Measurements from ENCODE around the gene PPP1CA. TPM values are rescaled to one million over a fixed set of nuclear protein-coding genes. Genes with fewer than 3 reads are reported as not detected.
"Not testable (repeated sequence)": the region's sequence is repeated elsewhere in the genome, so short reads cannot be mapped to it uniquely, and the experiment has no call there.

The PPP1CA gene
- total RNA-seq, 1 donor from 2014 or later = 134 TPM

GRCh38 chr11:67431346-67432249 lies 29.9 kb upstream of the PPP1CA start:
- DNase-seq (no peak), ATAC-seq (no peak)
- intact Hi-C loops (cut with DNase I) = no loop called here
- H3K36me3 ChIP-seq = peaks cover 52% of the 10 kb centered on the region
- no peaks in the 10 kb centered on the region for H3K9me3 ChIP-seq
- H3K27ac ChIP-seq = no peak overlapping the region
- TF ChIP-seq, protein P1, sequence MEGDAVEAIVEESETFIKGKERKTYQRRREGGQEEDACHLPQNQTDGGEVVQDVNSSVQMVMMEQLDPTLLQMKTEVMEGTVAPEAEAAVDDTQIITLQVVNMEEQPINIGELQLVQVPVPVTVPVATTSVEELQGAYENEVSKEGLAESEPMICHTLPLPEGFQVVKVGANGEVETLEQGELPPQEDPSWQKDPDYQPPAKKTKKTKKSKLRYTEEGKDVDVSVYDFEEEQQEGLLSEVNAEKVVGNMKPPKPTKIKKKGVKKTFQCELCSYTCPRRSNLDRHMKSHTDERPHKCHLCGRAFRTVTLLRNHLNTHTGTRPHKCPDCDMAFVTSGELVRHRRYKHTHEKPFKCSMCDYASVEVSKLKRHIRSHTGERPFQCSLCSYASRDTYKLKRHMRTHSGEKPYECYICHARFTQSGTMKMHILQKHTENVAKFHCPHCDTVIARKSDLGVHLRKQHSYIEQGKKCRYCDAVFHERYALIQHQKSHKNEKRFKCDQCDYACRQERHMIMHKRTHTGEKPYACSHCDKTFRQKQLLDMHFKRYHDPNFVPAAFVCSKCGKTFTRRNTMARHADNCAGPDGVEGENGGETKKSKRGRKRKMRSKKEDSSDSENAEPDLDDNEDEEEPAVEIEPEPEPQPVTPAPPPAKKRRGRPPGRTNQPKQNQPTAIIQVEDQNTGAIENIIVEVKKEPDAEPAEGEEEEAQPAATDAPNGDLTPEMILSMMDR (IDR thresholded peaks at IDR 0.05) = no peak
- H3K27me3 ChIP-seq = no peaks in the 10 kb centered on the region
- H3K4me3 ChIP-seq = no peak overlapping the region
- peaks cover 17% of the 10 kb centered on the region for H3K4me1 ChIP-seq

DNA sequence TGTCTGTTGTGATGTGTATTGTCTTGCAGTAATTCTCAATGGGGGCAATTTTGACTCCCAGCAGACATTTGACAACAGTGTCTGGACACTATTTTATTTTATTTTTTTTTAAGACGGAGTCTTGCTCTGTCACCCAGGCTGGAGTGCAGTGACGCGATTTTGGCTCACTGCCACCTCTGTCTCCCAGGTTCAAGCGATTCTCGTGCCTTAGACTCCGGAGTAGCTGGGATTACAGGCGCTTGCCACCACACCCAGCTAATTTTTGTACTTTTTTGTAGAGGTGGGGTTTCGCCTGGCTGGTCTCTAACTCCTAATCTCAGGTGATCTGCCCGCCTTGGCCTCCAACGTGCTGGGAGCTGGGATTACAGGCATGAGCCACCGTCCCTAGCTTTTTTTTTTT lies 28.1 kb upstream of the PPP1CA start:
- no peak for ATAC-seq
- peaks cover 17% of the 10 kb centered on the region for H3K4me1 ChIP-seq
- DNase-seq = no peak
- H3K27me3 ChIP-seq = no peaks in the 10 kb centered on the region
- no peak overlapping the region for H3K4me3 ChIP-seq
- intact Hi-C loops (cut with DNase I) = no loop called here
- TF ChIP-seq, protein P1 (IDR thresholded peaks at IDR 0.05) = no peak
- no peaks in the 10 kb centered on the region for H3K9me3 ChIP-seq
- no peak overlapping the region for H3K27ac ChIP-seq
- peaks cover 42% of the 10 kb centered on the region for H3K36me3 ChIP-seq

GRCh38 chr11:67429038-67429668 lies 27.5 kb upstream of the PPP1CA start:
- Histone ChIP-seq H3K4me3 (peak overlapping the region; percentile 88), H3K9me3 (no peaks in the 10 kb centered on the region), H3K27ac (peak overlapping the region; percentile 92), H3K36me3 (peaks cover 36% of the 10 kb centered on the region), H3K27me3 (no peaks in the 10 kb centered on the region), H3K4me1 (peaks cover 17% of the 10 kb centered on the region)
- intact Hi-C loops (cut with DNase I) = no loop called here
- TF ChIP-seq, protein P1 (IDR thresholded peaks at IDR 0.05) = no peak
- no peak for DNase-seq
- no peak for ATAC-seq

GRCh38 chr11:67428052-67429001 lies 26.7 kb upstream of the PPP1CA start, which contains the start of gene RPS6KB2:
TSS of gene RPS6KB2 (plus strand) at chr11:67428494. CDS start at chr11:67428546, 52 bp downstream.
- TF ChIP-seq, protein P1 (IDR thresholded peaks at IDR 0.05) = no peak
- Histone ChIP-seq H3K4me3 (peak within 1 kb of the TSS; percentile 88), H3K9me3 (no peaks in the 10 kb centered on the region), H3K27me3 (no peaks in the 10 kb centered on the region), H3K27ac (peak within 1 kb of the TSS; percentile 92), H3K36me3 (peaks cover 28% of the 10 kb centered on the region), H3K4me1 (peaks cover 17% of the 10 kb centered on the region)
- peak; percentile 99 for DNase-seq
- intact Hi-C loops (cut with DNase I) = no loop called here
- peak; percentile 96 for ATAC-seq

GRCh38 chr11:67427364-67427859 lies 25.8 kb upstream of the PPP1CA start:
- H3K36me3 ChIP-seq = peaks cover 19% of the 10 kb centered on the region
- intact Hi-C loops (cut with DNase I); H3K27me3 ChIP-seq; DNase-seq; ATAC-seq; H3K9me3 ChIP-seq: not testable (repeated sequence)
- H3K4me3 ChIP-seq = peak overlapping the region; percentile 88
- peak overlapping the region; percentile 92 for H3K27ac ChIP-seq
- peaks cover 17% of the 10 kb centered on the region for H3K4me1 ChIP-seq
